Putamen (tissue), 1 donor: ENCODE data around the gene PGLYRP2.
"Not testable (repeated sequence)": the region's sequence is repeated elsewhere in the genome, so short reads cannot be mapped to it uniquely, and the experiment has no call there.

Experiments
- DNase-seq: peaks from one replicate; pipeline ENCODE4 v3.0.0-alpha.2; 2016; ENCODE audit warnings: low spot score

PGLYRP2 gene

GRCh38 chr19:15488489-15489226, 9.4 kb upstream of the PGLYRP2 start:
- no peak for DNase-seq

GRCh38 chr19:15487038-15487437, 7.7 kb upstream of the PGLYRP2 start:
- DNase-seq, result no peak

GRCh38 chr19:15485768-15486167, 6.5 kb upstream of the PGLYRP2 start:
- not testable (repeated sequence) for DNase-seq

- not testable (repeated sequence) for DNase-seq
Measured at GRCh38 chr19:15480996-15481395, 1.7 kb upstream of the PGLYRP2 start.

GRCh38 chr19:15476325-15476724, 3.0 kb downstream of the PGLYRP2 start:
- DNase-seq, result no peak

GRCh38 chr19:15475611-15476010, 3.7 kb downstream of the PGLYRP2 start:
- DNase-seq, result no peak

GRCh38 chr19:15475169-15475568, 4.1 kb downstream of the PGLYRP2 start:
- DNase-seq, result no peak

GRCh38 chr19:15473821-15474220, 5.5 kb downstream of the PGLYRP2 start:
- DNase-seq, result not testable (repeated sequence)

GRCh38 chr19:15471639-15472101, 7.6 kb downstream of the PGLYRP2 start:
- DNase-seq, result no peak

- no peak for DNase-seq
Measured at GRCh38 chr19:15469513-15470297, 9.6 kb downstream of the PGLYRP2 start.

GRCh38 chr19:15468675-15469512, 10.4 kb downstream of the PGLYRP2 start:
- DNase-seq, result no peak

GRCh38 chr19:15467734-15468214, 11.5 kb downstream of the PGLYRP2 start:
- DNase-seq, result no peak

GRCh38 chr19:15466851-15467733, 12.2 kb downstream of the PGLYRP2 start:
- no peak for DNase-seq

GRCh38 chr19:15464394-15465385, 14.6 kb downstream of the PGLYRP2 start, which contains the start of gene RASAL3:
TSS of gene RASAL3 (minus strand) at chr19:15464544. CDS start at chr19:15464358, 186 bp downstream.
- no peak for DNase-seq

- no peak for DNase-seq
Measured at GRCh38 chr19:15463861-15464371, 15.4 kb downstream of the PGLYRP2 start.

- DNase-seq, result no peak
Measured at GRCh38 chr19:15461694-15462093, 17.6 kb downstream of the PGLYRP2 start.

- DNase-seq, result no peak
Measured at GRCh38 chr19:15457701-15458484, 21.4 kb downstream of the PGLYRP2 start.

- DNase-seq, result no peak
Measured at GRCh38 chr19:15456871-15457700, 22.2 kb downstream of the PGLYRP2 start.
